Subcutaneous adipose tissue (tissue), 4 donors: ENCODE measurements around the gene ERC1. TPM values are rescaled to one million over a fixed set of nuclear protein-coding genes. Genes with fewer than 3 reads are reported as not detected.

ENCODE experiments used
- CTCF ChIP-seq: fragments of 450-650 bp; IDR thresholded peaks from one replicate; pipeline ENCODE4 v1.5.1; 2016; ENCODE audit warnings: low read depth, mild to moderate bottlenecking, control low read depth, antibody characterized with exemption, moderate library complexity
- total RNA-seq, 4 donors: library from RNA; depleted of rRNA; stranded (reverse); fragments of >200 nt; gene quantifications; one replicate each; pipeline ENCODE4 v1.1.0, GENCODE V29; 2016

The ERC1 gene
- total RNA-seq, 4 donors from 2014 or later: 40.3 to 71.8 (median 62.3) TPM

GRCh38 chr12:992647-993046 lies 1.6 kb downstream of the ERC1 start:
- TF ChIP-seq CTCF: no peak

GRCh38 chr12:996881-997280 lies 5.9 kb downstream of the ERC1 start:
- TF ChIP-seq CTCF: no peak

- TF ChIP-seq CTCF: no peak
Measured at GRCh38 chr12:997505-997904, 6.5 kb downstream of the ERC1 start.

- TF ChIP-seq CTCF: no peak
Measured at GRCh38 chr12:998020-998874, 7.2 kb downstream of the ERC1 start.

- TF ChIP-seq CTCF: no peak
Measured at GRCh38 chr12:1001507-1001906, 10.5 kb downstream of the ERC1 start.

GRCh38 chr12:1003600-1004271 lies 12.7 kb downstream of the ERC1 start:
- no peak for TF ChIP-seq CTCF

GRCh38 chr12:1006255-1006654 lies 15.2 kb downstream of the ERC1 start:
- no peak for TF ChIP-seq CTCF
